NT2/D1 (cell line): ENCODE results near the gene TMEM182.

Experiments used
- DNase-seq: peaks from one replicate; pipeline ENCODE4 v3.0.0-alpha.2; 2011; ENCODE audit warnings: low read depth, low spot score
- H3K27me3 ChIP-seq: 2 replicates; pipeline ENCODE4 v1.6.0; 2011; ENCODE audit warnings: mild to moderate bottlenecking; ENCODE audit not compliant: insufficient read length, insufficient read depth
- H3K36me3 ChIP-seq: 2 replicates; pipeline ENCODE4 v1.6.1; 2011; ENCODE audit warnings: mild to moderate bottlenecking, low read length, mixed read lengths; ENCODE audit not compliant: insufficient read depth, insufficient read length
- H3K4me1 ChIP-seq: 2 replicates; pipeline ENCODE4 v1.5.1; 2011; ENCODE audit not compliant: insufficient read depth, insufficient read length
- H3K4me3 ChIP-seq: 2 replicates; pipeline ENCODE4 v1.5.1; 2011; ENCODE audit warnings: low read depth; ENCODE audit not compliant: insufficient read length
- H3K9ac ChIP-seq: 2 replicates; pipeline ENCODE4 v1.6.0; 2011; ENCODE audit warnings: low read depth; ENCODE audit not compliant: insufficient read length
- H3K9me3 ChIP-seq: 2 replicates; pipeline ENCODE4 v1.5.1; 2011; ENCODE audit warnings: mild to moderate bottlenecking, low read length; ENCODE audit not compliant: insufficient read depth
- SUZ12 ChIP-seq: IDR thresholded peaks from 2 replicates; pipeline ENCODE4 v1.6.1; 2011; ENCODE audit not compliant: insufficient read length, insufficient read depth; ENCODE audit errors: extremely low read depth
- YY1 ChIP-seq: IDR thresholded peaks from 2 replicates; pipeline ENCODE4 v1.6.1; 2011; ENCODE audit not compliant: insufficient read length, insufficient read depth
- ZNF274 ChIP-seq: IDR thresholded peaks from 2 replicates; pipeline ENCODE4 v1.6.1; 2011; ENCODE audit warnings: mild to moderate bottlenecking, low read depth, low read length

Gene TMEM182

GRCh38 chr2:102761763-102762162 is at the start of gene TMEM182:
TMEM182 (plus strand) TSS chr2:102762031; CDS start chr2:102762218, 187 bp downstream.
- DNase-seq = no peak
- peaks cover 6% of the 10 kb centered on the region for H3K36me3 ChIP-seq
- TF ChIP-seq YY1 (no peak), SUZ12 (no peak), ZNF274 (no peak)
- no peaks in the 10 kb centered on the region for H3K27me3 ChIP-seq
- H3K4me3 ChIP-seq = no peak within 1 kb of the TSS
- H3K9ac ChIP-seq = no peak within 1 kb of the TSS
- H3K9me3 ChIP-seq = no peaks in the 10 kb centered on the region
- H3K4me1 ChIP-seq = no peaks in the 10 kb centered on the region

- Histone ChIP-seq H3K9ac (no peak overlapping the region), H3K36me3 (peaks cover 67% of the 10 kb centered on the region), H3K27me3 (no peaks in the 10 kb centered on the region), H3K4me1 (no peaks in the 10 kb centered on the region), H3K4me3 (no peak overlapping the region), H3K9me3 (no peaks in the 10 kb centered on the region)
- no peak for TF ChIP-seq ZNF274
- no peak for TF ChIP-seq SUZ12
- no peak for TF ChIP-seq YY1
- no peak for DNase-seq
These were observed 44.4 kb upstream of the TMEM182 start for GRCh38 chr2:102717308-102718018.

- Histone ChIP-seq H3K27me3 (no peaks in the 10 kb centered on the region), H3K9me3 (no peaks in the 10 kb centered on the region), H3K4me3 (no peak overlapping the region), H3K36me3 (peaks cover 75% of the 10 kb centered on the region), H3K9ac (no peak overlapping the region), H3K4me1 (no peaks in the 10 kb centered on the region)
- DNase-seq = no peak
- no peak for TF ChIP-seq SUZ12
- no peak for TF ChIP-seq ZNF274
- TF ChIP-seq YY1 = no peak
These were observed 43.2 kb upstream of the TMEM182 start for GRCh38 chr2:102718387-102719316.

- Histone ChIP-seq H3K9me3 (no peaks in the 10 kb centered on the region), H3K4me3 (no peak overlapping the region), H3K27me3 (no peaks in the 10 kb centered on the region), H3K9ac (no peak overlapping the region), H3K4me1 (peaks cover 3% of the 10 kb centered on the region), H3K36me3 (peaks cover 74% of the 10 kb centered on the region)
- DNase-seq = no peak
- TF ChIP-seq ZNF274 (no peak), SUZ12 (no peak), YY1 (no peak)
These were observed 37.8 kb upstream of the TMEM182 start for GRCh38 chr2:102724016-102724490.

GRCh38 chr2:102724553-102724952 is 37.3 kb upstream of the TMEM182 start:
- Histone ChIP-seq H3K4me1 (peaks cover 3% of the 10 kb centered on the region), H3K9me3 (no peaks in the 10 kb centered on the region), H3K27me3 (no peaks in the 10 kb centered on the region), H3K4me3 (no peak overlapping the region), H3K36me3 (peaks cover 69% of the 10 kb centered on the region), H3K9ac (no peak overlapping the region)
- TF ChIP-seq ZNF274 = no peak
- no peak for TF ChIP-seq YY1
- TF ChIP-seq SUZ12 = no peak
- DNase-seq = no peak

GRCh38 chr2:102726128-102727087 is 35.4 kb upstream of the TMEM182 start:
- Histone ChIP-seq H3K9me3 (no peaks in the 10 kb centered on the region), H3K27me3 (no peaks in the 10 kb centered on the region), H3K36me3 (peaks cover 66% of the 10 kb centered on the region), H3K4me3 (no peak overlapping the region), H3K4me1 (peaks cover 3% of the 10 kb centered on the region), H3K9ac (no peak overlapping the region)
- TF ChIP-seq ZNF274 (no peak), SUZ12 (no peak), YY1 (no peak)
- no peak for DNase-seq
